ENCODE data around the gene TENM4.
"Not testable (repeated sequence)": the region's sequence is repeated elsewhere in the genome, so short reads cannot be mapped to it uniquely, and the experiment has no call there.

- not testable (repeated sequence) for TF ChIP-seq CTCF (IDR thresholded peaks at IDR 0.05 in 2 of 3, conservative IDR thresholded peaks at IDR 0.05 in 1 of 3; ENCODE audit: control insufficient read depth in 2 of 3, extremely low read depth in 1 of 3, insufficient read depth in 1 of 3, low read depth in 3 of 3, low read length in 3 of 3); CBX3 (IDR thresholded peaks at IDR 0.05; ENCODE audit: borderline replicate concordance, low read depth); TAF1 (IDR thresholded peaks at IDR 0.05; ENCODE audit: borderline replicate concordance, low read depth, low read length); PRDM15 (CRISPR knock-in tag; IDR thresholded peaks at IDR 0.05); ZBTB33 (IDR thresholded peaks at IDR 0.05); ESRRA (IDR thresholded peaks at IDR 0.05; ENCODE audit: low read length); RB1 (IDR thresholded peaks at IDR 0.05; ENCODE audit: borderline replicate concordance); NFXL1 (IDR thresholded peaks at IDR 0.05; ENCODE audit: borderline replicate concordance); ZNF217 (IDR thresholded peaks at IDR 0.05); MXI1 (IDR thresholded peaks at IDR 0.05; ENCODE audit: low read depth, low read length)
Measured at GRCh38 chr11:78609321-78609720, 831.5 kb downstream of the TENM4 start.
